ENCODE measurements around the gene NKX2-4.
"Not testable (repeated sequence)": the region's sequence is repeated elsewhere in the genome, so short reads cannot be mapped to it uniquely, and the experiment has no call there.

The NKX2-4 gene

DNA sequence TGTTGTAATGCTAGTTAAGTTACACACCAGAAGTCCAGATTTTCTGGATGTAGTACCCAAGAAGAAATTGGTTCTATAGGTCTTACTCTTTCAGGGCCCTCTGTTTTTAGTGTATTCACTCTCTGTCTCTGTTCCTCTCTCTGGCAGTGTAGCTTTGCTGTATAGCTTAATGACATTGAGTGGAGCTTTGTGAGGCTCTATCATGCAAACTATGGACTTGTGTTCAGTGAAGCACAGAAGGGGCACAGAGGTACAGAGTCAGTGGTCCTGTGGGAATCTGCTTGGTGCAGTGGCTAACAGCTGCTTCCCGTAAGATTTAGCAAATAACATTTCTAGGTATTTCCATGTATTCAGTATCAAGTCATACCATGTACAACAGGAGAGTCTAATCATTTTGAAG, 26.1 kb downstream of the NKX2-4 start:
- DNase-seq: no peak
- H3K27me3 ChIP-seq: no peaks in the 10 kb centered on the region
- TF ChIP-seq CTCF (IDR thresholded peaks at IDR 0.05; ENCODE audit: low read depth, low read length): no peak
- H3K9me3 ChIP-seq: no peaks in the 10 kb centered on the region
- peaks cover 36% of the 10 kb centered on the region for H3K36me3 ChIP-seq
- no peak overlapping the region for H3K4me3 ChIP-seq (ENCODE audit: low read depth, low read length)
- peaks cover 6% of the 10 kb centered on the region for H3K4me1 ChIP-seq

GRCh38 chr20:21368791-21369190, 28.5 kb downstream of the NKX2-4 start:
- H3K36me3 ChIP-seq: peaks cover 45% of the 10 kb centered on the region

DNA sequence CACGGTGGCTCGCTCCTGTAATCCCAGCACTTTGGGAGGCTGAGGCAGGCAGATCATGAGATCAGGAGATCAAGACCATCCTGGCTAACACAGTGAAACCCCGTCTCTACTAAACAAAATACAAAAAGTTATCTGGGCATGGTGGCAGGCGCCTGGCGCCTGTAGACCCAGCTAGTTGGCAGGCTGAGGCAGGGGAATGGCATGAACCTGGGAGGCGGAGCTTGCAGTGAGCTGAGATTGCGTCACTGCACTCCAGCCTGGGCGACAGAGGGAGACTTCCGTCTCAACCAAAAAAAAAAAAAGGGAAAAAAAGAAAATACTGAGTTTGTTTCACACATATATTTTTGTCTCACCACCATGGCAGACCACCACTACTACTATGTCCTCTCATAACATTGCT, 31.1 kb downstream of the NKX2-4 start:
- H3K27me3 ChIP-seq; H3K4me3 ChIP-seq (ENCODE audit: low read depth, low read length); DNase-seq; H3K9me3 ChIP-seq; H3K4me1 ChIP-seq: not testable (repeated sequence)
- H3K36me3 ChIP-seq: peaks cover 63% of the 10 kb centered on the region

More at GRCh38 chr20:21368791-21369190, 28.5 kb downstream of the NKX2-4 start:
- TF ChIP-seq CTCF (IDR thresholded peaks at IDR 0.05; ENCODE audit: low read depth, low read length): no peak
- H3K9me3 ChIP-seq: no peaks in the 10 kb centered on the region
- H3K4me1 ChIP-seq: peaks cover 6% of the 10 kb centered on the region
- no peak overlapping the region for H3K4me3 ChIP-seq (ENCODE audit: low read depth, low read length)
- H3K27me3 ChIP-seq: no peaks in the 10 kb centered on the region
- no peak for DNase-seq

DNA sequence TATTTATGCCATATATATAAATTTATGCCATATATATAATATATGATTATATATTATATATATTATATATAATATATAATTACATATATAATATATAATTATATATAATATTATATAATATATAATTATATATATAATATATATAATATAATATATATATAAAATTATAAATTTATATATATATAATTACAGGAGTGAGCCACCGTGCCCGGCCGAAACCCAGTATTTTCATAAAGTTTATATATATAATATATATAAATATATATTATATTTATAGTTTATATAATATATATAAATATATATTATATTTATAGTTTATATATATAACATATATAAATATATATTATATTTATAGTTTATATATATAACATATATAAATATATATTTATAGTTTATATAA, 31.6 kb downstream of the NKX2-4 start:
- H3K4me3 ChIP-seq (ENCODE audit: low read depth, low read length): no peak overlapping the region
- no peak for TF ChIP-seq CTCF (IDR thresholded peaks at IDR 0.05; ENCODE audit: low read depth, low read length)
- H3K27me3 ChIP-seq: no peaks in the 10 kb centered on the region
- DNase-seq: no peak
- peaks cover 64% of the 10 kb centered on the region for H3K36me3 ChIP-seq
- no peaks in the 10 kb centered on the region for H3K9me3 ChIP-seq
- peaks cover 6% of the 10 kb centered on the region for H3K4me1 ChIP-seq

GRCh38 chr20:21364413-21364812, 32.9 kb downstream of the NKX2-4 start:
- H3K9me3 ChIP-seq: no peaks in the 10 kb centered on the region
- H3K4me3 ChIP-seq (ENCODE audit: low read depth, low read length): no peak overlapping the region
- H3K27me3 ChIP-seq: no peaks in the 10 kb centered on the region
- peaks cover 74% of the 10 kb centered on the region for H3K36me3 ChIP-seq
- no peak for DNase-seq
- no peak for TF ChIP-seq CTCF (IDR thresholded peaks at IDR 0.05; ENCODE audit: low read depth, low read length)
- H3K4me1 ChIP-seq: no peaks in the 10 kb centered on the region; the same call in 1 of the 2 replicates

GRCh38 chr20:21361266-21361665, 36.1 kb downstream of the NKX2-4 start:
- DNase-seq: no peak
- H3K36me3 ChIP-seq: peaks cover 73% of the 10 kb centered on the region

More at GRCh38 chr20:21361266-21361665, 36.1 kb downstream of the NKX2-4 start:
- no peak for TF ChIP-seq CTCF (IDR thresholded peaks at IDR 0.05; ENCODE audit: low read depth, low read length)
- Histone ChIP-seq H3K4me1 (no peaks in the 10 kb centered on the region), H3K27me3 (no peaks in the 10 kb centered on the region), H3K4me3 (ENCODE audit: low read depth, low read length) (no peak overlapping the region), H3K9me3 (no peaks in the 10 kb centered on the region)
